NCI-H1048 (cell line): ENCODE data around the gene CDC42EP4.
"Not testable (repeated sequence)": the region's sequence is repeated elsewhere in the genome, so short reads cannot be mapped to it uniquely, and the experiment has no call there.

Experiments
- DNase-seq: peaks from one replicate; lab custom pipeline; 2025; lab: John Stamatoyannopoulos, UW

The CDC42EP4 gene

DNA sequence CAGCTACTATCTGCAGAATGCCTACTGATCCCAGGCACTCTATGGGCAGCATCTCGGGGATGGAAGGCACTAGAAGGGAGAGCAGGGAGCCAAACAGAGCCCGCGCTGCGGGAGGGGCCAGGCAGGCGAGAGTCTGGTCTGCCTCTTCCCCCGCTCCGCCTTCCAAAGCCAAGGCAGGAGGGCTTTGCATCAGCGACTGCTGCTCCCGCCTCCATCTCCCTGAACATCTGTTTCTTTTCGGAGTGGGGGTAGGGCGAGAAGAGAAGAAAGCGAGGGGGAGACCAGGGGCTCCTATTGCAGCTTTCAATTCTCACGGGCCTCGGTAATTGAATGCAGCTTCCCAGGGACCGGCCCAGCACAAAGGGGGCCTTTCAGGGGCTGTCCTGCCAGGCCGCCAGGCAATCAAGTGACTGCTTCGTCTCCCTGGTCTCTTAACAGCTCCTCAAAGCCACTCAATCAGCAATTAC is 31.4 kb upstream of the CDC42EP4 start:
- DNase-seq, result no peak

GRCh38 chr17:73342541-73343167 is 30.9 kb upstream of the CDC42EP4 start:
- no peak for DNase-seq

- DNase-seq, result no peak
Measured at GRCh38 chr17:73342050-73342522, 30.3 kb upstream of the CDC42EP4 start.

- DNase-seq, result no peak
Measured at GRCh38 chr17:73341350-73342049, 29.7 kb upstream of the CDC42EP4 start.

GRCh38 chr17:73340093-73340596 is 28.3 kb upstream of the CDC42EP4 start:
- no peak for DNase-seq

GRCh38 chr17:73338566-73339197 is 26.9 kb upstream of the CDC42EP4 start:
- DNase-seq, result no peak

- DNase-seq, result no peak
Measured at GRCh38 chr17:73338050-73338521, 26.3 kb upstream of the CDC42EP4 start.

DNA sequence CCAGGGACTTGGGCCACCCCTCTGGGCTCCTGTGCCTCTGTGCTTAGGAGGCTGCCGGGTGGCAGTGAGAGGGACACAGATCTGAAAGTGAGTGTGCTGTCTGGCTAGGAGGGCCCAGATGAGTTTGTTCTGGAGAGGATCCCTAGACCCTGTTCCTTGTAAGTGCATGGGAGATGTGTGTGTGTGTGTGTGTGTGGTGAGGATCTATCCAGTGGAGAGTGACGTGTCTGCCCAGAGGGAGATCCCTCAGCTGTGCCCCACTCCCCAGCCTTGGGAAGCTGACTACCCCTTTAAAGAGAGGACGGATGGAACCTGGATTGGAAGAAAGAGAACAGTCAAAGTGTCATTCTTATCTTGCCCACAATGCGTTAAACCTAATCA is 25.5 kb upstream of the CDC42EP4 start:
- no peak for DNase-seq

DNA sequence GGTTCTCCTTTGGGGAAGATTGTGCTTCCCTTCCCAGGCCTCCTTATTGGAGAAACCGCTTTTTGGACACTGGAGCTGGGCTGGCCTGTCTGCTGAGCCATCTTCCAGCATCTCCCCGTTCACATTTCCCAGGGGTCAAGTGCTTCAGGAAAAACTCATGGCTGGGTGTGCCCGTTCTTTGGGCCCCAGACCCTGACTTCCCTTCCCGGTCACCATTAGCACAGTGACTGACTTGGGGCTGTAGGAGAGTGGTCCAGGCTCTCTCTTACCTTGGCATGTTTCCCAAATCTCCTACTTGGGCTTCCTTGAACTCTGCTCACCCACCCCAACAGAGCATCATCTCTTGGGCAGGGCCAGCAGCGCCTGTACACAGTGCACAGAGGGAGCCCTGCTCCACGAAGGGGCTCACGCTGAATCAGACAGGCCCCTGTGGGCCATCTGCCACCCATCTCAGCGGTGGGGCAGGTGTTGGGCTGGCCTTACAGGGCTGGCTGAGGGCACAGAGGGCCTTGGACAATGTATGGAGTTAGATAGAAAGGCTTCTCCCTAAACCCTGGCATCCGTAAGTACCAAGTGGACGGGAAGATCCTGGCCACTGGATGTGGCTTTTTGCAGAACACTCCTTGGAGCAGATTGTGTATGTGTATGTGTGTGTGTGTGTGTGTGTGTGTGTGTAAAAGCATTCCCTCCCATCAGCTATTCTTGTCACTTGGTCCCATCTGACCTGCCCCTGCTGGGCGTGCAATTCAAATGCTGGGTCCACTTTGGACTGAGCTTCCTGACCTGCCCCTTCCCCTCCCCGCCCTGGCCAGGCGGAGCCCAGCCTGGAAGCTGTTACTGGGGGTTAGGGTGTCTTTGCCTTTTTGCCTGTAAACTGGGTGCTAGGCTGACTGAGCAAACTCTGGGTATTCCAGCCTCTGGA is 24.9 kb upstream of the CDC42EP4 start:
- DNase-seq, result no peak

- DNase-seq, result no peak
Measured at GRCh38 chr17:73335591-73336407, 24.0 kb upstream of the CDC42EP4 start.

- DNase-seq, result no peak
Measured at GRCh38 chr17:73334771-73335513, 23.1 kb upstream of the CDC42EP4 start.

- DNase-seq, result not testable (repeated sequence)
Measured at GRCh38 chr17:73333445-73333844, 21.6 kb upstream of the CDC42EP4 start.

DNA sequence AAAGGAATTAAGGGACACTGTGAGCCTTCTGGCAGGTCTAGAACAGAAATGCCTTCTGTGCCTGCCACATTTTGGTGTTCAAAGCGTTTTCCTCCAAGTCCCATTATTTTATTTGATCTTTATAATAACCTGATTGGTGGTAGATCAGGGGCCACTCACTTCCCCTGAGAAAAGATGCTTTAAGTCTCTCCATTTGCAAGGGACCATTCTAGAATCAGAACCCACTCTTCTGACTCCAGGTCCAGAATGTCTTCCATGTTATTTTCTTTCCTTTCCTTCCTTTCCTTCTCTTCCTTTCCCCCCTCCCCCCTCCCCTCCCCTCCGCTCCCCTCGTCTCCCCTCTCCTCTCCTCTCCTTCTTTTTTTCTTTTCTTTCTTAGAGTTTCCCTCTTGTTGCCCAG is 19.3 kb upstream of the CDC42EP4 start:
- no peak for DNase-seq

DNA sequence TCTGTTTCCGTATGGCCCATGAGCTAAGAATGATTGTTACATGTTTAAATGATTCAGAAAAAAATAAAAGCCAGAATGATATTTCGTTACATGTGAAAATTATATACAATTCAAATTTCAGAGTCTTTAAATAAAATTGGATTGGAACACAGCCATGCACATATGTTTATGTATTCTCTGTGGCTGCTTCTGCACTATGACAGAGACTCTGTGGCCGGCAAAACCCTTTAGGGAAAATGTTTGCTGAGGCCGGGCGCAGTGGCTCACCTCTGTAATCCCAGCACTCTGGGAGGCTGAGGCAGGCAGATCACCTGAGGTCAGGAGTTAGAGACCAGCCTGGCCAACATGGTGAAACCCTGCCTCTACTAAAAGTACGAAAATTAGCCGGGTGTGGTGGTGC is 15.9 kb upstream of the CDC42EP4 start:
- no peak for DNase-seq

DNA sequence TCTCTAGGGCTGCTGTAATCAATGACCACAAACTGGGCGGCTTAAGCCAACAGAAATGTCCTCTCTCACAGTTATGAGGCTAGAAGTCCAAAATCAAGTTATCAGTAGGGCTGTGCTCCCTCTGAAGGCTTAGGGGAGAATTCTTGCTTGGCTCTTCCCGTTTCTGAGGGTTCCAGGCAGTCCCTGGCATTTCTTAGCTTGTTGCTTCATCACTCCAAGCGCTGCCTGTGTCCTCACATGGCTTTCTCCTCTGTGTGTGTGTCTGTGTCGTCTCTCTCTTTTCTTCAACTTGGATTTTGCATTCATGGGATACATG is 13.7 kb upstream of the CDC42EP4 start:
- DNase-seq, result no peak

- no peak for DNase-seq
Measured at GRCh38 chr17:73324711-73325526, 13.1 kb upstream of the CDC42EP4 start.

DNA sequence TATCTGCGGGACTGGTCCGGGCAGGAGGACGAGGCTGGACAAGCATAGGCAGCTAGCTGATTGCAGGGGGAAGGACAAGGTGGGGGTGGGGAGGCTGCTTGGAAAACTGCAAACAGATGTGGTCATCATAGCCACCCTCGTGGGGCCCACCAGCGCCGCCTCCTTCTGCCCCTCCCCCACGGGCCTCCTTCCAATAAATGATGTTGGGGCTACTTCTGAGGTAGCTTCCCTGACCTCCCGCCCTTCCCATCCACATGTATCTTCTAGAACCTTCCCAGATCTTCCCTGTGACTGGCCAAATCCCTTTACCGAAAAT is 12.3 kb upstream of the CDC42EP4 start:
- DNase-seq, result no peak

DNA sequence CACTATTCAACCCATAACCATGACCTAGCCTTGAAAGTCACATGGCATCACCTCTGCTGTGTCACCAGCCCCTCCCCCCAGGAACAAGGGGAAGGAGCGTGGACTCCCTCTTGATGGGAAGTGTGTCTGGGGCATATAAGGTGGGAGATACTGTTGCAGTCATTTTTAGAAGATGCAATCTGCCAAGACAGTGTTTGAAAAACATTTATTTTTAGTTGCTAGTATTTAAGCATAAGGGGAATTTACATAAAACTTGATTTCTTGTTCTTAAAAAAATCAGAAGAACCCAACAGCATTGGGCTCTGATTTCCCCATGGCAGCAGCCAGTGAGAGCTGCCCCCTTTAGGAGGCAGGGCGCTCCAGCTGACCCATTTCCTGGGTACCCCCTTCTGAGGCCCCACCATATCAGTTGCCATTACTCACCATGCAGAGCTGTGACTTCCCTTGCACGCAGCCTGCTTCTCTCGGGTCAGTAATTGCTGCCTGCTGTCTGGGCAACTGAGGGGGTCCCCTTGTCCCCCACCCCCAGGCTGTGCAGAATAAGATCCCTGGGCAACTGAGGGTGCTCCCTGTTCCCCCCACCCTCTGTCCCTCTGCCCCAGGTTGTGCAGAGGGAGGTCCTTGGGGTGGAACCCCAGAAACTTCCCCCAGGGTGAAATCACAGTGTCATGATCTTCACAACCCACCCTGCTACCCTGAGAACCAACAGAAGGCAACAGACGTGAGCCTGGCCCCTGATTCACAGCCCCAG is 11.8 kb upstream of the CDC42EP4 start:
- no peak for DNase-seq
